HG03175 (cell line): ENCODE data around the gene MOXD1.

Source experiments
- ATAC-seq: cut with Tn5 transposase; IDR thresholded peaks from one replicate; pipeline ENCODE4 v1.9.1; 2021; ENCODE audit warnings: mild to moderate bottlenecking, moderate library complexity; ENCODE audit not compliant: unreplicated experiment

Gene MOXD1

GRCh38 chr6:132400555-132400882 is 756 bp downstream of the MOXD1 start:
- ATAC-seq, result no peak

GRCh38 chr6:132399376-132400074 is 1.8 kb downstream of the MOXD1 start:
- no peak for ATAC-seq

GRCh38 chr6:132395015-132395597 is 6.2 kb downstream of the MOXD1 start:
- no peak for ATAC-seq

GRCh38 chr6:132392792-132393191 is 8.5 kb downstream of the MOXD1 start:
- ATAC-seq, result no peak

GRCh38 chr6:132392270-132392646 is 9.0 kb downstream of the MOXD1 start:
- ATAC-seq, result no peak

- ATAC-seq, result no peak
These were observed 9.6 kb downstream of the MOXD1 start for GRCh38 chr6:132391391-132392269.

GRCh38 chr6:132390451-132390850 is 10.8 kb downstream of the MOXD1 start:
- no peak for ATAC-seq

GRCh38 chr6:132390017-132390416 is 11.3 kb downstream of the MOXD1 start:
- ATAC-seq, result no peak

GRCh38 chr6:132388291-132388690 is 13.0 kb downstream of the MOXD1 start:
- no peak for ATAC-seq

GRCh38 chr6:132382630-132383175 is 18.6 kb downstream of the MOXD1 start:
- no peak for ATAC-seq

GRCh38 chr6:132381381-132381780 is 19.9 kb downstream of the MOXD1 start:
- no peak for ATAC-seq

GRCh38 chr6:132380358-132381029 is 20.8 kb downstream of the MOXD1 start:
- no peak for ATAC-seq

- ATAC-seq, result no peak
These were observed 31.7 kb downstream of the MOXD1 start for GRCh38 chr6:132369526-132369925.

- ATAC-seq, result no peak
These were observed 32.3 kb downstream of the MOXD1 start for GRCh38 chr6:132368916-132369481.

GRCh38 chr6:132365281-132365907 is 35.9 kb downstream of the MOXD1 start:
- peak; percentile 98 for ATAC-seq

- ATAC-seq, result no peak
These were observed 36.8 kb downstream of the MOXD1 start for GRCh38 chr6:132364306-132365074.

GRCh38 chr6:132362442-132363185 is 38.7 kb downstream of the MOXD1 start:
- no peak for ATAC-seq

GRCh38 chr6:132361101-132361500 is 40.2 kb downstream of the MOXD1 start:
- ATAC-seq, result no peak

GRCh38 chr6:132359886-132360285 is 41.4 kb downstream of the MOXD1 start:
- ATAC-seq, result no peak
